Mucosa of descending colon (tissue), 3 donors: ENCODE data around the gene IL9R. TPM values are rescaled to one million over a fixed set of nuclear protein-coding genes. Genes with fewer than 3 reads are reported as not detected.
A peak's percentile ranks its signal among the peaks of the same experiment; 100 is the strongest.

Experiments
- ATAC-seq: fragments of 200-7000 bp; cut with Tn5 transposase; one replicate; pipeline ENCODE4 v1.9.1; 2020; ENCODE audit warnings: mild to moderate bottlenecking, moderate library complexity
- DNase-seq, 3 donors: peaks; one replicate each; pipeline ENCODE4 v3.0.0-alpha.2; 2020
- H3K36me3 ChIP-seq: fragments of 200-600 bp; one replicate; pipeline ENCODE4 v1.8.0; 2021; ENCODE audit warnings: low read depth, mild to moderate bottlenecking
- H3K4me1 ChIP-seq: fragments of 200-600 bp; one replicate; pipeline ENCODE4 v1.8.0; 2021; ENCODE audit warnings: low read depth, mild to moderate bottlenecking
- H3K4me3 ChIP-seq: fragments of 200-600 bp; one replicate; pipeline ENCODE4 v1.8.0; 2021; ENCODE audit warnings: mild to moderate bottlenecking
- H3K9me3 ChIP-seq: fragments of 200-600 bp; one replicate; pipeline ENCODE4 v1.8.0; 2021; ENCODE audit warnings: mild to moderate bottlenecking
- CTCF ChIP-seq: fragments of 200-600 bp; IDR thresholded peaks from one replicate; pipeline ENCODE4 v1.8.0; 2022; ENCODE audit warnings: antibody characterized with exemption, mild to moderate bottlenecking
- intact Hi-C, 2 donors: fragments of 100-400 bp; cut with DNase I in 1 of 2; cut with micrococcal nuclease in 1 of 2; formaldehyde crosslinking; loops; one replicate each; pipeline versions ENCODE4 v1.11.0 to v1.11.1; 2022; cut with DNase I, micrococcal nuclease
- total RNA-seq, 3 donors: library from RNA; stranded (reverse); fragmentation: NEBNext Ultra II Directional in 2 of 3; extraction: Animal tissue kit (Norgen Biotek cat#: 25700) in 2 of 3; gene quantifications; one replicate each; pipeline versions ENCODE4 v1.2.1 to v1.2.4, GENCODE V29; 2021 to 2023
- donor health status: DM: no; HTN: no; CAD: no; lungs with moderate emphysema.
- donor health status: DM: no; HTN: no; CAD: no.
- donor health status: DM: no; HTN: yes; CAD: no.

IL9R gene
- total RNA-seq, 3 donors from 2014 or later = 0.63 to 2.4 (median 1.0) TPM

GRCh38 chrX:156000361-156000926, 2.9 kb downstream of the IL9R start:
- no peak for TF ChIP-seq CTCF
- Histone ChIP-seq H3K4me1 (no peaks in the 10 kb centered on the region), H3K4me3 (no peak overlapping the region), H3K36me3 (no peaks in the 10 kb centered on the region), H3K9me3 (no peaks in the 10 kb centered on the region)
- ATAC-seq (peak; percentile 40), DNase-seq (no peak)
- intact Hi-C loops = no loop called here

GRCh38 chrX:156001001-156001666, 3.6 kb downstream of the IL9R start:
- Histone ChIP-seq H3K9me3 (no peaks in the 10 kb centered on the region), H3K4me1 (no peaks in the 10 kb centered on the region), H3K4me3 (no peak overlapping the region), H3K36me3 (no peaks in the 10 kb centered on the region)
- no peak for ATAC-seq
- no peak for DNase-seq
- no peak for TF ChIP-seq CTCF
- intact Hi-C loops = no loop called here

- no peaks in the 10 kb centered on the region for H3K36me3 ChIP-seq
- no peak for TF ChIP-seq CTCF
- DNase-seq = no peak
- H3K4me1 ChIP-seq = no peaks in the 10 kb centered on the region
- no peak overlapping the region for H3K4me3 ChIP-seq
- ATAC-seq = peak; percentile 29
- intact Hi-C loops = no loop called here
- no peaks in the 10 kb centered on the region for H3K9me3 ChIP-seq
These were observed 4.1 kb downstream of the IL9R start for GRCh38 chrX:156001667-156002021.

- Histone ChIP-seq H3K36me3 (no peaks in the 10 kb centered on the region), H3K9me3 (no peaks in the 10 kb centered on the region), H3K4me1 (no peaks in the 10 kb centered on the region), H3K4me3 (no peak overlapping the region)
- ATAC-seq = no peak
- DNase-seq = no peak
- intact Hi-C loops = no loop called here
- no peak for TF ChIP-seq CTCF
These were observed 5.0 kb downstream of the IL9R start for GRCh38 chrX:156002507-156002906.

- no peaks in the 10 kb centered on the region for H3K36me3 ChIP-seq
- ATAC-seq (no peak), DNase-seq (no peak)
- no peaks in the 10 kb centered on the region for H3K9me3 ChIP-seq
- TF ChIP-seq CTCF = no peak
- no peaks in the 10 kb centered on the region for H3K4me1 ChIP-seq
- intact Hi-C loops = no loop called here
- H3K4me3 ChIP-seq = no peak overlapping the region
These were observed 6.1 kb downstream of the IL9R start for GRCh38 chrX:156003486-156004185.
